ENCODE data around the gene VTI1A. TPM values are rescaled to one million over a fixed set of nuclear protein-coding genes. Genes with fewer than 3 reads are reported as not detected.

Gene VTI1A
- total RNA-seq, 6 experiments from 2014 or later, result 11.2 to 26.2 (median 12.3) TPM

DNA sequence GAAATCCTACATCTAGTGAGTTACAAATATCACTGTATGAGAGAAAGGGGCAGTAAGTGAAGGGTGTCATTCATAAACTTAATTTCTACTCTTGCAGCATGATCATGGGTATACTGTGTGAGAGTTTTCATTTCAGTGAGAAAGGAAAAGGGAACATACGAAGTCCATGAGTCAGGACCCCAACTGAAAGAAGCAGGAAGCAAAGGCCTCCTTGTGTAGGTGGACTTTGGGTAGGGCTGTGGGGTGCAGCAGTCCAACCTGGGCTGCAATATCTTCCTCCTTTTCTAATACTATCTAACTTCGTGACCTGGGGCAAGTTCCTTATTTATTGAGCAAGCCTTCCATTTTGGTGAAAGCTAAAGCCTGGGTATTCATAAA lies 254.9 kb downstream of the VTI1A start:
- intact Hi-C loops (cut with DNase I), result no loop called here
- Histone ChIP-seq H3K4me1 (no peaks in the 10 kb centered on the region), H3K9me3 (no peaks in the 10 kb centered on the region), H3K27ac (no peak overlapping the region), H3K4me3 (no peak overlapping the region), H3K36me3 (no peaks in the 10 kb centered on the region), H3K27me3 (no peaks in the 10 kb centered on the region)
- ATAC-seq (no peak), DNase-seq (no peak)
- WGBS (ENCODE audit: insufficient coverage, low coverage, low lambda C conversion rate, missing lambda C conversion rate), result 76% methylated on average over 2 of the region's 2 CpGs
- TF ChIP-seq, protein P1, sequence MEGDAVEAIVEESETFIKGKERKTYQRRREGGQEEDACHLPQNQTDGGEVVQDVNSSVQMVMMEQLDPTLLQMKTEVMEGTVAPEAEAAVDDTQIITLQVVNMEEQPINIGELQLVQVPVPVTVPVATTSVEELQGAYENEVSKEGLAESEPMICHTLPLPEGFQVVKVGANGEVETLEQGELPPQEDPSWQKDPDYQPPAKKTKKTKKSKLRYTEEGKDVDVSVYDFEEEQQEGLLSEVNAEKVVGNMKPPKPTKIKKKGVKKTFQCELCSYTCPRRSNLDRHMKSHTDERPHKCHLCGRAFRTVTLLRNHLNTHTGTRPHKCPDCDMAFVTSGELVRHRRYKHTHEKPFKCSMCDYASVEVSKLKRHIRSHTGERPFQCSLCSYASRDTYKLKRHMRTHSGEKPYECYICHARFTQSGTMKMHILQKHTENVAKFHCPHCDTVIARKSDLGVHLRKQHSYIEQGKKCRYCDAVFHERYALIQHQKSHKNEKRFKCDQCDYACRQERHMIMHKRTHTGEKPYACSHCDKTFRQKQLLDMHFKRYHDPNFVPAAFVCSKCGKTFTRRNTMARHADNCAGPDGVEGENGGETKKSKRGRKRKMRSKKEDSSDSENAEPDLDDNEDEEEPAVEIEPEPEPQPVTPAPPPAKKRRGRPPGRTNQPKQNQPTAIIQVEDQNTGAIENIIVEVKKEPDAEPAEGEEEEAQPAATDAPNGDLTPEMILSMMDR (IDR thresholded peaks at IDR 0.05), result no peak
- TF ChIP-seq POLR2A (IDR thresholded peaks at IDR 0.05), result no peak

DNA sequence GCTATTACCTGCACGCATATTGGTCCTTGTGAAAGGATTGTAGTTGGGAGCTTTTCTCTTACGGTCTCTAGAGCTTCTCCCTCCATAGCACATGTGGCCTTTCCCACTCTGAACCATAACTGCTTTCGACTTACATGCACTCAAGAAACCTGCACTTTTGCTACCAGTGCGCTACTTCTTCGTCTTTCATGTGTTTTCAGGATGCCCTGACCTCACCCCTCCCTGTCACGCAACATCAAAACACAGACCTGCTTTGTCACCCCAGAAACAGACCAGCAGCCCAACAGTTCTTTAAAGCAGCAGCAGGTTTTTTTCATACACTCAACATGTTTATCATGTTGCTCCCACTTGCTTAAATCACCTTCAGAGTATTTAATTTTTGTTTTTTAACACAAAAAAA lies 259.6 kb downstream of the VTI1A start:
- no peaks in the 10 kb centered on the region for H3K9me3 ChIP-seq
- ATAC-seq, result no peak
- 93% methylated on average over 6 of the region's 6 CpGs for whole genome bisulfite sequencing (ENCODE audit: insufficient coverage, low coverage, low lambda C conversion rate, missing lambda C conversion rate)
- H3K4me3 ChIP-seq, result no peak overlapping the region
- intact Hi-C loops (cut with DNase I), result no loop called here
- no peak overlapping the region for H3K27ac ChIP-seq
- H3K36me3 ChIP-seq, result no peaks in the 10 kb centered on the region
- H3K27me3 ChIP-seq, result no peaks in the 10 kb centered on the region
- DNase-seq, result no peak
- TF ChIP-seq, protein P1 (IDR thresholded peaks at IDR 0.05), result no peak
- TF ChIP-seq POLR2A (IDR thresholded peaks at IDR 0.05), result no peak
- H3K4me1 ChIP-seq, result no peaks in the 10 kb centered on the region

DNA sequence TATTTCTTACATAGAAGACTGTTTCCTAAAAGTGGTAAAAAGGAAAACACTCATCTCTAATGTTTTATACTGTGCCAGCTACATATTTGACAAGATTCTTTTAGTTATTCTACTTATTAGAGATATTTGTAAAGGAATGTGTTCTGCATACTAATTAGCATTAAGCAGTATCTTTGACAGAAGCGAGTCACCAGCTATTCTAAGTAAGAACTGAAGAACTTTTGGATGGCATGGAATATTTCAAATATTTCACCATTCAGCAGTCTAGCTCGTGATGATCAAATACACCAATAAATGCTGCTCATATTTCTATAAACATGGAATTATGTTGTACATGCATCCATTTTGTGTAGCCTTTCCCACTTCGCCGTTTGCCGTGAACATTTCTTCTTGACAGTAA lies 261.4 kb downstream of the VTI1A start:
- Histone ChIP-seq H3K4me1 (no peaks in the 10 kb centered on the region), H3K27ac (no peak overlapping the region), H3K27me3 (no peaks in the 10 kb centered on the region), H3K9me3 (no peaks in the 10 kb centered on the region), H3K4me3 (no peak overlapping the region), H3K36me3 (no peaks in the 10 kb centered on the region)
- intact Hi-C loops (cut with DNase I), result no loop called here
- WGBS (ENCODE audit: insufficient coverage, low coverage, low lambda C conversion rate, missing lambda C conversion rate), result 95% methylated on average over 5 of the region's 5 CpGs
- TF ChIP-seq, protein P1 (IDR thresholded peaks at IDR 0.05), result no peak
- TF ChIP-seq POLR2A (IDR thresholded peaks at IDR 0.05), result no peak
- DNase-seq (no peak), ATAC-seq (no peak)

DNA sequence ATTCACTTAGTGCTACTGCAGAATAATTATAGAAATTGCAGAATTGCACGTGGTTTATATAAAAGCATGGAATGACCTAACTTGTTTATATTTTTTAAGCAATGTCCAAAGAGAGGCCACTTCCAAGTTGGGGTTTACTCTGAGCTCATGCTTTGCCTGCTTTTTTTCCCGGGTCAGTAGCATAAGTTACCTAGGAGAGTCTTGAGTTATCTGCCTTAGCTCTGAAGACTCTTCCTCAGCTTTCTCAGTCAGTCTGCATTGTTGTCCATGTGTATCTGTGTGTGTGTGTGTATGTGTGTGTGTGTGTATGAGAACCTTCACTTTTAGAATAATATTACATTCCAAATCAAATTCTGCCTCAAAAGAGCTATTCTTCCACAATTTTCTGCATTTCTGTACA lies 263.5 kb downstream of the VTI1A start:
- DNase-seq, result no peak
- H3K27ac ChIP-seq, result no peak overlapping the region
- 58% methylated on average over 2 of the region's 2 CpGs for WGBS (ENCODE audit: insufficient coverage, low coverage, low lambda C conversion rate, missing lambda C conversion rate)
- H3K4me1 ChIP-seq, result no peaks in the 10 kb centered on the region
- intact Hi-C loops (cut with DNase I), result no loop called here
- H3K36me3 ChIP-seq, result no peaks in the 10 kb centered on the region
- H3K9me3 ChIP-seq, result no peaks in the 10 kb centered on the region
- H3K4me3 ChIP-seq, result no peak overlapping the region
- no peak for ATAC-seq
- no peaks in the 10 kb centered on the region for H3K27me3 ChIP-seq
- TF ChIP-seq POLR2A (IDR thresholded peaks at IDR 0.05), result no peak
- TF ChIP-seq, protein P1 (IDR thresholded peaks at IDR 0.05), result no peak

DNA sequence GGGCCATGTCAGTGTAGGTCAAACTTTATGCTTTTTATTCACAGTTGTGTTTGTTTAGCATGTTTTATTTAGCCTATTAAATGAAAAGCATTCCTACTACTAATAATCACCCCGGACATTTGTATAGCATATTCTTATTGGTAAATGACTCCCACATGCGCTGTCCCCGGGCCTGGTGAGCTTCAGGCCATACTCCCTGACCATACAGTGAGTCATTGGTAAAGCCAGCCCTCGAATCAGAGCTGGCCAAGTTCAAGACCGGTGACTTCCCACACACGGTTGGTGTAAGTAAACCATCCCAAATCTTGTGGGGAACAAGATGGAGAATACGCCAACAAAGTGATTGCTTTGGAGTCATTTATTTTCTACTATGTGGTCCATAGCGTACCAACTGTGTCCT lies 264.4 kb downstream of the VTI1A start:
- ATAC-seq, result no peak
- TF ChIP-seq POLR2A (IDR thresholded peaks at IDR 0.05), result no peak
- TF ChIP-seq, protein P1 (IDR thresholded peaks at IDR 0.05), result no peak
- H3K27me3 ChIP-seq, result no peaks in the 10 kb centered on the region
- WGBS (ENCODE audit: insufficient coverage, low coverage, low lambda C conversion rate, missing lambda C conversion rate), result 92% methylated on average over 8 of the region's 8 CpGs
- intact Hi-C loops (cut with DNase I), result no loop called here
- no peak for DNase-seq
- no peaks in the 10 kb centered on the region for H3K9me3 ChIP-seq
- H3K4me3 ChIP-seq, result no peak overlapping the region
- no peaks in the 10 kb centered on the region for H3K4me1 ChIP-seq
- H3K27ac ChIP-seq, result no peak overlapping the region
- no peaks in the 10 kb centered on the region for H3K36me3 ChIP-seq
